Measurements from ENCODE around the gene LY6G6C. TPM values are rescaled to one million over a fixed set of nuclear protein-coding genes. Genes with fewer than 3 reads are reported as not detected.

Gene LY6G6C
- total and polyA plus RNA-seq, 2 of the 13 experiments (the other 11 are each of a cell fraction or from before 2014, with no cell fraction given) = 0.15 TPM; not detected in 1

- TF ChIP-seq SOX13 (IDR thresholded peaks at IDR 0.05) (no peak), SOX13 (CRISPR knock-in tag; conservative IDR thresholded peaks at IDR 0.05 in 1 of 2, IDR thresholded peaks at IDR 0.05 in 1 of 2) (peak in 1 of 2 experiments; percentile 28; a peak in 1 of 4 replicates), ZBTB7B (CRISPR knock-in tag; IDR thresholded peaks at IDR 0.05) (0 out of 2 replicates have a peak, but pooled peaks have one; percentile 19), TBX2 (CRISPR knock-in tag; IDR thresholded peaks at IDR 0.05; ENCODE audit: borderline replicate concordance) (peak; percentile 43), ZNF432 (CRISPR knock-in tag; IDR thresholded peaks at IDR 0.05; ENCODE audit: borderline replicate concordance) (no peak), HNRNPL (IDR thresholded peaks at IDR 0.05; ENCODE audit: low read depth, low read length) (0 out of 2 replicates have a peak, but pooled peaks have one; percentile 41), ZNF713 (CRISPR knock-in tag; IDR thresholded peaks at IDR 0.05) (0 out of 2 replicates have a peak, but pooled peaks have one; percentile 35), ZNF343 (CRISPR knock-in tag; IDR thresholded peaks at IDR 0.05) (no peak), DNMT1 (CRISPR knock-in tag; IDR thresholded peaks at IDR 0.05) (peak; percentile 61; the same call in 1 of the 2 replicates), ZNF678 (CRISPR knock-in tag; IDR thresholded peaks at IDR 0.05) (no peak), AFF4 (CRISPR knock-in tag; IDR thresholded peaks at IDR 0.05) (0 out of 2 replicates have a peak, but pooled peaks have one; percentile 18), TFAP4 (IDR thresholded peaks at IDR 0.05; ENCODE audit: borderline replicate concordance, low read depth) (no peak), ARID2 (CRISPR knock-in tag; IDR thresholded peaks at IDR 0.05; ENCODE audit: borderline replicate concordance) (no peak), ZNF850 (CRISPR knock-in tag; conservative IDR thresholded peaks at IDR 0.05) (0 out of 2 replicates have a peak, but pooled peaks have one; percentile 46), TAF1 (CRISPR knock-in tag; IDR thresholded peaks at IDR 0.05) (peak; percentile 69), ZNF350 (CRISPR knock-in tag; IDR thresholded peaks at IDR 0.05; ENCODE audit: borderline replicate concordance, low read depth) (no peak), PRDM10 (CRISPR knock-in tag; IDR thresholded peaks at IDR 0.05; ENCODE audit: low read depth) (0 out of 2 replicates have a peak, but pooled peaks have one; percentile 49), DNMT3B (CRISPR knock-in tag; conservative IDR thresholded peaks at IDR 0.05) (0 out of 2 replicates have a peak, but pooled peaks have one; percentile 23)
- TF ChIP-seq, protein P1, sequence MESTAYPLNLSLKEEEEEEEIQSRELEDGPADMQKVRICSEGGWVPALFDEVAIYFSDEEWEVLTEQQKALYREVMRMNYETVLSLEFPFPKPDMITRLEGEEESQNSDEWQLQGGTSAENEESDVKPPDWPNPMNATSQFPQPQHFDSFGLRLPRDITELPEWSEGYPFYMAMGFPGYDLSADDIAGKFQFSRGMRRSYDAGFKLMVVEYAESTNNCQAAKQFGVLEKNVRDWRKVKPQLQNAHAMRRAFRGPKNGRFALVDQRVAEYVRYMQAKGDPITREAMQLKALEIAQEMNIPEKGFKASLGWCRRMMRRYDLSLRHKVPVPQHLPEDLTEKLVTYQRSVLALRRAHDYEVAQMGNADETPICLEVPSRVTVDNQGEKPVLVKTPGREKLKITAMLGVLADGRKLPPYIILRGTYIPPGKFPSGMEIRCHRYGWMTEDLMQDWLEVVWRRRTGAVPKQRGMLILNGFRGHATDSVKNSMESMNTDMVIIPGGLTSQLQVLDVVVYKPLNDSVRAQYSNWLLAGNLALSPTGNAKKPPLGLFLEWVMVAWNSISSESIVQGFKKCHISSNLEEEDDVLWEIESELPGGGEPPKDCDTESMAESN (CRISPR knock-in tag; conservative IDR thresholded peaks at IDR 0.05) = no peak
Observed at GRCh38 chr6:31734821-31735406, 13.4 kb upstream of the LY6G6C start (continued).

Data from HepG2 (cell line).